PC-9 (cell line): Measurements from ENCODE around the gene HSD3B2.

Experiments
- CTCF ChIP-seq: fragments of 200-600 bp; sonication (generic); conservative IDR thresholded peaks from 2 replicates; pipeline ENCODE4 v1.6.1; 2017; ENCODE audit warnings: mixed run types, antibody characterized with exemption, mild to moderate bottlenecking, moderate library complexity
- EZH2 ChIP-seq: fragments of 200-600 bp; sonication (generic); IDR thresholded peaks from 2 replicates; pipeline ENCODE4 v1.8.0; 2017; ENCODE audit warnings: antibody characterized with exemption, low read depth

- no peak for TF ChIP-seq CTCF
- no peak for TF ChIP-seq EZH2
Measured at GRCh38 chr1:119431836-119432235, 16.9 kb downstream of the HSD3B2 start.
